ENCODE data around the gene ANKRD44.

Gene ANKRD44

DNA sequence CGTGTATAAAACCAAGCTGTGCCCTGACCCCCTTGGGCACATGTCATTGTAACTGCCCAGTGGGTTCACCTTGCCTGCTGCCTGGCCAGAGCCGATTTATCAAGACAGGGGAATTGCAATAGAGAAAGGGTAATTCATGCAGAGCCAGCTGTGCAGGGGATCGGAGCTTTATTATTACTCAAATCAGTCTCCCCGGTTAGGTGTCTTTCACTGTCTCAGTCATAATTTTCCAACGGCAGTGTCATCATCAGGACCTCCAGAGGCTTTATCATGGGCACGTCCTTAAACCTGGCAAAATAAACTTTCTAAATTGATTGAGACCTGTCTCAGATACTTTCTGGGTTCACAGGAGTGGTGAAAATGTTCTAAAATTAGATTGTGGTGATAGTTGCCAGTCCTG lies 354.5 kb downstream of the ANKRD44 start:
- DNase-seq (ENCODE audit: low read depth), result no peak

DNA sequence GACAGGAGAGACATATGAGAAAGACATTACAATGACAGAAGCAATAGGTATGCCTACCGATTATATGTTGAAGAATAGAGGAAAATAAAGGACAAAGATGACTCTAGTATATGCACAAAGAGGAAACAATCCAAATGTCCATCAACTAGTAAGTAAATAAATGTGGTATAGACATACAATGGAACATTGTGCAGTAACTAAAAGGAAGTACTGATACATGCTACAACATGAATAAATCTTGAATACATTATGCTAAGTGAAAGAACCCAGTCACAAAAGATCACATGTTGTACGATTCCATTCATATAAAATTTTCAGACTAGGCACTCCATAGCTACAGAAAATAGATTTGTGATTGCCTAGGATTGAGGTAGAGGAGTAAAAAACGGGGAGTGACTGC lies 355.5 kb downstream of the ANKRD44 start:
- DNase-seq (ENCODE audit: low read depth), result no peak

DNA sequence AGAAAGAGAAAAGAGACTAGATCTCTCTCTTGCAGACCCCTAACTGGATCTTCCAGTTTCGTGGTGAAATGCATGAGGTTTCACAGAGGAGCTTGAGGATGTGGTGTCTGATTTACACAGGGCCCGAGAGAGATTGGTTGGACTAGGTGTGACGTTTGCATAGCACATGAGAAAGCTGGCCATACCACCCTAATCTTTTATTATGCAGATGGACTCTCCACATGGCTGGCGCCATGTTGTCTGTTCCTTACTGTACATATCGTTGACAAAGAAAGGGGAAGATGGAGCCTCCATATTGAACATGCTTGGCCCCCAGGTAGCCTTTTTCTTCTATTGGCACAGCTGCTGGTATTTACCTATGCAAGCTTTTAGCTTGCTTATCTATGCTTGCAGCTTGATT lies 356.6 kb downstream of the ANKRD44 start:
- DNase-seq (ENCODE audit: low read depth), result no peak

DNA sequence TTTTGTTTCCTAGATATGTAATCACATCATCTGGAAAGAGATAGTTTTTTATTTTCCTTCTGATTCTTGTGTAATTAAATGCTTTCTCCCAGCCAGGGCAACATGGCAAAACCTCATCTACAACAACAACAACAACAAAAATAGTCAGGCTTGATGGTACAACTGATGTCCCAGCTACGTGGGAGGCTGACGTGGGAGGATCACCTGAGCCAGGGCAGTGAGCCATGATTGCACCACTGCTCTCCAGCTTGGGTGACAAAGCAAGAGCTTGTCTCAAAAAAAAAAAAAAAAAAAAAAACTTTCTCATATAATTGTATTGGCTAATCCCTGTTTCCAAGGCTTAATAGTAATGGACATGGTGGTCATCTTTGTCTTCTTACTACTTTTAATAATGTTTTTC lies 357.6 kb downstream of the ANKRD44 start:
- no peak for DNase-seq (ENCODE audit: low read depth)

DNA sequence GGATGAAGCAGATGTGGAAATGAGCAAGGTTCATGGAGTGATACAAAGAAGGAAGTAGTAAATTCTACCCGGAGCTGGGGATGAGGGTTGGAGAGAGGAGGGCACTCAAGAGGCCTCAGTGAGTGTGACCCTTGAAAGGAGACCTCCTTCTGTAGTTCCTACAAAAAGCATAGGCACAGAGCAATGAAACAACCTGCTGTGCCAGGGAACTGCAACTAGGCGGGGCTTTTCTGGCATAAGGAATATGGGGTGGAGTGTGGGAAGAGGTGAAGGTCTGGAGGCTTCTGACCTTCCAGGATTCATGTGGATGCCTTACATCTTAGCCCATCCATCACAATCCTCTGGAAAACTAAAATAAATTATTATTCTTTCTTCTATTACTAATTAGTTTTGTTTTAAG lies 358.6 kb downstream of the ANKRD44 start:
- DNase-seq (ENCODE audit: low read depth), result no peak

DNA sequence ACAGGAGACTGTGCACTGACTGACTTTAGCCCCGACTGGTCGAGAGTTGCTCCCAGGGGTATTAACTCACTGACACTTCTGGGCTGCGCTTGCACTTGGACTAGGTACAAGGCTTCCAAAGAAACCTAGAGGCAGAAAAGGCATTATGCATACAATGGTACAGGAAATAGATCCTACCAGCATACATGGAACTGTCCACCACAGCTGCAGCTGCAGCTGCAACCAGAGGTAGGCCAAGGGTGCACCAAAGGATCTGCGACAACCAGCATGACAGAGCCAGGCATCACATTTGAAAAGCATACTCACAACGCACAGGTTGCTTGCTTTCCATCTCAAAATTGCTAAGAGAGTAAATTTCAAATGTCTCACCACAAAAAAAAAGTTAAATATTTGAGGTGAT lies 361.5 kb downstream of the ANKRD44 start:
- no peak for DNase-seq (ENCODE audit: low read depth)

DNA sequence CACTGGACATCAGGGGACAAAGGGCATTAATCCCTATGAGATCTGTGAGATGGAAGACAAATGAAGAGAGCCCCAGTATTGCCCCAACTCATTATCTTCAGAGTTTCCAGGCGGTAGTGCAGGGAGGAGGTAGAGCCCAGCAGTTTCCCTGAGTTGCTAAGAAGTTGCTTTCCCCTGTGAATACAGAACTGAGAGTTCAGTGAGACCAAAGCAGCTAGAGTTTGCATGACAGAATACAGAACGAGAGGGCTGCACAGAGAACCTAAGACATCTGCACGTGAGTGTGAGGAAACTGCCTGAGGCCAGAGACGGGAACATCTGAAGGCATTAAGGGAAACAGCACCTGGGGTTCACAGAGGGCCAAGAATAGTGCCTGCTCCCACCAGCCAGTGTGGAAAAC lies 366.0 kb downstream of the ANKRD44 start:
- DNase-seq (ENCODE audit: low read depth), result no peak

DNA sequence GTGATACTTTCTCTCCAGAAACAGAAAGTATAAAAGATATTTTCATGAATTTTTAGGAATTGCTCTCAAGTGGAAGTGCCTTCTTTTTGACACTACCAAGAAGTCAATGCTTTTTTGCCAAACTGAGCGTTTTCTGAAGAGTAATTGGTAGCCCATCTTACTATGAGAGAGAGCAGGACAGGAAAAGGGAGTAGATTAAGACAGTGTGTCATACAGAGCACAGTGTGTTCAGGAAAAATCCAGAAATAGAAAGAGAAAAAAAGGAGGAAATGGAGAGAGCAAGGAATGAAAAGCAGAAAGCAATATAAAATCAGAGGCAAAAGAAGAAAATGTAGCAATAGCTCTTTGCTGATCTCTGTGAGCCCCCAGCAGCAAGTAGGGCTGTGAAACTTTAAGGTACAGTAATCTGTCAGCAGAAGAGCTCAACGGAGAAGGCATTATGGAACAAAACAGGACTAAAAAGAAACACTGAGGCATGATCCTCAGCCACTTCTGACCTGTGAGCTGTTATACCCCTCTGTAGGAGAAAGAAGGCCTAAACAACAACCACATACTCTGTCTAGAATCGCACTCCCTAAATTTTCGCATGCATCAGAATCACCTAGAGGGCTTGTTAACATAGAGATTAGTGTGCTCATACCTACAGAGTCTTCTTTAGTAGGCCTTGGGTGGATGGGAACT lies 369.0 kb downstream of the ANKRD44 start:
- no peak for DNase-seq (ENCODE audit: low read depth)

DNA sequence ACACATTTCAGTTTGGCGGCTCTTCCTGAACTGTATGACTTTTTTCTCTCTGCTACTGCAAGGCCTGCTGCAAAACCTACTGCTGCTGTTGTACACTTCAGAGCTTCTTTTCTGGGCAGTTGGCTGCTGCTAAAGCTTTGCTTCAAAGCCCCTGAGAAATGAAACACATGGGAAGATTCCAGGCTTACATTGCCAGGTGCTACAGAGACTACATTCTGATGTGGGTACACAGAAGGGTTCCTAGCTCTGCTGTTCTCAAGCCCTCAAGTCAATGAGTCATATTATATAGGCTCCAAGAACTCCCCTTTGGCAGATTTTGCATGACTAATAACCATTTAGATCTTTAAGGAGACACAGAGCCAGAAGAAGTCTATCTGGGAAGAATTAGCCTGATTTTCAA lies 371.2 kb downstream of the ANKRD44 start:
- DNase-seq (ENCODE audit: low read depth), result no peak
